Type B pancreatic cell (in vitro differentiated cells): Measurements from ENCODE around the gene DENND10. TPM values are rescaled to one million over a fixed set of nuclear protein-coding genes. Genes with fewer than 3 reads are reported as not detected.

Experiments
- DNase-seq: peaks from one replicate; pipeline ENCODE4 v3.0.0; 2021; ENCODE audit warnings: mixed read lengths; ENCODE audit not compliant: unreplicated experiment; ENCODE audit errors: extremely low spot score
- H3K27ac Mint-ChIP-seq: 2 replicates; pipeline ENCODE4 v1.8.0; 2021; ENCODE audit warnings: mild to moderate bottlenecking, mixed read lengths
- H3K27me3 Mint-ChIP-seq: 2 replicates; pipeline ENCODE4 v1.8.0; 2021; ENCODE audit warnings: mixed read lengths
- H3K36me3 Mint-ChIP-seq: 2 replicates; pipeline ENCODE4 v1.8.0; 2021; ENCODE audit warnings: mixed read lengths
- H3K4me1 Mint-ChIP-seq: one replicate; pipeline ENCODE4 v1.8.0; 2021; ENCODE audit warnings: mixed read lengths; ENCODE audit not compliant: unreplicated experiment
- H3K4me3 Mint-ChIP-seq: 2 replicates; pipeline ENCODE4 v1.8.0; 2021; ENCODE audit warnings: mild to moderate bottlenecking, mixed read lengths
- H3K9me3 Mint-ChIP-seq: 2 replicates; pipeline ENCODE4 v1.8.0; 2021; ENCODE audit warnings: mixed read lengths
- total RNA-seq: library from RNA; stranded (reverse); gene quantifications from 2 replicates; pipeline ENCODE4 v1.2.1, GENCODE V29; 2021; ENCODE audit warnings: low replicate concordance
- TF ChIP-seq, protein P1 (sequence below): fragments of 200-600 bp; sonication (generic); conservative IDR thresholded peaks from 2 replicates; pipeline ENCODE4 v1.5.0; 2021; ENCODE audit warnings: antibody characterized with exemption, mild to moderate bottlenecking

Gene DENND10
- total RNA-seq, 1 donor from 2014 or later, result 39.4 TPM

DNA sequence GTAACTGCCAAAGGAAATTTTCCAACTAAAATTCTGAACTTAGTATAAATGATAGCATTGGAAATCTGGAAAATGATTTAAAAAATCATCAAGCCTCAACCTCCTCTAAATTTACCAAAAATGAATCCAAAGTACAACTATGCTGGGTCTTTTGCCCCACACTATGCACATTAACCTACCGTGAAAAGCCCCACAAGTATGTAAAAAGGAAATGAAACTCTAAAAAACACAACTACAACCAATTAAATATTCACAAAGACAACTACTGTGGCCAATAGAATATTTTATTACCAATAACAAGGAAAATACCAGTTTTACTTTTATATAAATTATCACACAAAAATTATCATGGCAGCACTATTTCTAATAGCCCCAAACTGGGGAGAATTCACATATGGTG, 42.6 kb upstream of the DENND10 start:
- no peak for DNase-seq
- H3K4me3 Mint-ChIP-seq, result no peak overlapping the region
- H3K4me1 Mint-ChIP-seq, result no peaks in the 10 kb centered on the region
- no peaks in the 10 kb centered on the region for H3K27me3 Mint-ChIP-seq
- no peaks in the 10 kb centered on the region for H3K9me3 Mint-ChIP-seq
- peak overlapping the region; percentile 46 for H3K27ac Mint-ChIP-seq
- TF ChIP-seq, protein P1, sequence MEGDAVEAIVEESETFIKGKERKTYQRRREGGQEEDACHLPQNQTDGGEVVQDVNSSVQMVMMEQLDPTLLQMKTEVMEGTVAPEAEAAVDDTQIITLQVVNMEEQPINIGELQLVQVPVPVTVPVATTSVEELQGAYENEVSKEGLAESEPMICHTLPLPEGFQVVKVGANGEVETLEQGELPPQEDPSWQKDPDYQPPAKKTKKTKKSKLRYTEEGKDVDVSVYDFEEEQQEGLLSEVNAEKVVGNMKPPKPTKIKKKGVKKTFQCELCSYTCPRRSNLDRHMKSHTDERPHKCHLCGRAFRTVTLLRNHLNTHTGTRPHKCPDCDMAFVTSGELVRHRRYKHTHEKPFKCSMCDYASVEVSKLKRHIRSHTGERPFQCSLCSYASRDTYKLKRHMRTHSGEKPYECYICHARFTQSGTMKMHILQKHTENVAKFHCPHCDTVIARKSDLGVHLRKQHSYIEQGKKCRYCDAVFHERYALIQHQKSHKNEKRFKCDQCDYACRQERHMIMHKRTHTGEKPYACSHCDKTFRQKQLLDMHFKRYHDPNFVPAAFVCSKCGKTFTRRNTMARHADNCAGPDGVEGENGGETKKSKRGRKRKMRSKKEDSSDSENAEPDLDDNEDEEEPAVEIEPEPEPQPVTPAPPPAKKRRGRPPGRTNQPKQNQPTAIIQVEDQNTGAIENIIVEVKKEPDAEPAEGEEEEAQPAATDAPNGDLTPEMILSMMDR, result no peak
- peaks cover 47% of the 10 kb centered on the region for H3K36me3 Mint-ChIP-seq

DNA sequence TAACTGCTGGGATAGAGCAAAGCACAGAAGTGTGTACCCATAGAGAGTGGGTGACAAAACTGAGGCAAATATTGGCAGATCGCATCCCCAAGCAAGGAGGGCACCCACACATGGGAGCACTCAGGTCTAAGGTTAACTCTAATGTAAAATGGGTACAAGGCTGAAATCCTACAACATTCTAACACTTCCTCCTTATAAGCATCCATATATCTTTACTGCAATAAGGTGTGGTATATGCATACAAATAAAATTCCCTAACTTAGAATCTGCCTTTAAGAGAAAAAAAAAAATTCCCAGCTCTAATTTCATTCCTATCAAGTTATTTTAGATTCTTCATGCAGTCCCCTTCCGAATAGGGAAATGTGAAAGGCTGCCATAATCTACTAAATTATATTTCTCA, 42.0 kb upstream of the DENND10 start:
- no peak overlapping the region for H3K27ac Mint-ChIP-seq
- no peaks in the 10 kb centered on the region for H3K9me3 Mint-ChIP-seq
- peaks cover 45% of the 10 kb centered on the region for H3K36me3 Mint-ChIP-seq
- H3K27me3 Mint-ChIP-seq, result no peaks in the 10 kb centered on the region
- H3K4me1 Mint-ChIP-seq, result no peaks in the 10 kb centered on the region
- DNase-seq, result no peak
- TF ChIP-seq, protein P1, result no peak
- no peak overlapping the region for H3K4me3 Mint-ChIP-seq

DNA sequence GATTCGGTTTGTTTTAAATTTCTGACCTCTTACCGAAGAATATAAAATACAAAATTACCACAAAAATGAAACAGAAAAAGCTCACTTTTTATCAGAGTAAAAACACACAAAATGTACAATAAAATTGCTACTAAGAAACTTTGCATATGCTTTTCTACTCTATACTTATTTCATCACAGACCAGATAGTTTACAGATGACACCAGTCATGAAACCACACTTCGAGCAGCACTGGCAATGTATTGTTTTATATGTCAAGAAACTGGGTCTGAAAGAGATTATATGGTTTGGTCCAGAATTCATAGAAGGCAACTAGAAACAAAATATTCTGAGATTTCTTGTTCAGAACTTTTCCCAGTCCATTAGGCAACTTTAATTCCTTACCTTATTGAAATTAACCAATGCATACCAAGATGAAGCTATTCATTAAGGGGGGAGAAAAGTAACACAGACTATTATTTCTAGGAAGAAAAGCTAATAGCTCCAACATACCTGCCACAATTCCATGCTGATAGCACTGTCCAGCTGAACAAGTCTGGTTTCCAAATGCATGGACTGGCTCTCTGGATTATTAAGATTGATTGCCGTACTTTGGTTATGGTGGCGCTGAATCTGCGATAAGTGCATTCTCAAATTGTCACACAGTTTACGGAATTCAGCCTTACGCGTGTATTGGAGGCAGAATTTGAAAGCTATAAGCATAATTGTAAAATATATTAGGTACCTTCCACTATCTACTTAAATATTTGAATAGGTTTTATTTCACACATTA, 33.3 kb upstream of the DENND10 start:
- peaks cover 41% of the 10 kb centered on the region for H3K36me3 Mint-ChIP-seq
- no peaks in the 10 kb centered on the region for H3K9me3 Mint-ChIP-seq
- TF ChIP-seq, protein P1, result no peak
- H3K4me3 Mint-ChIP-seq, result no peak overlapping the region
- H3K4me1 Mint-ChIP-seq, result no peaks in the 10 kb centered on the region
- no peak for DNase-seq
- H3K27me3 Mint-ChIP-seq, result no peaks in the 10 kb centered on the region
- H3K27ac Mint-ChIP-seq, result no peak overlapping the region

DNA sequence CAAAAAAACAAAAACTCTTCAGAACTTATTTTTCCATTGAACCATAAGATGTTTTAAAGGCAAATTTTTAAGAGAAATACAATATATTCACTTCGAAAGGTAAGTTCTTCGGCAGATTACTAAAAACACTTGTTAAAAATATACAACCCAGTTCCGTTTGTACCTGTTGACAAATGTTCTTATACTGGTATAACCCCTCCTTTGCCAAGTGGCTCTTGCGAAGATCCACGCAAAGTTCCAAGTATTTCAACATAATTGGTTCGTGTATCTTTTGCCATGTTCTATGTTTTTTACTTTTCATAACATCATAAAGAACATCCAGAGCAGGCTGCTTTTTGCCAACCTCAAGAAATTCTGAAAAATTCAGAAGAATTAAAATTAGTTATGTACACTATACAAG, 30.3 kb upstream of the DENND10 start:
- no peak for DNase-seq
- TF ChIP-seq, protein P1, result no peak
- H3K27me3 Mint-ChIP-seq, result no peaks in the 10 kb centered on the region
- H3K9me3 Mint-ChIP-seq, result no peaks in the 10 kb centered on the region
- peaks cover 40% of the 10 kb centered on the region for H3K36me3 Mint-ChIP-seq
- no peak overlapping the region for H3K4me3 Mint-ChIP-seq
- H3K4me1 Mint-ChIP-seq, result peaks cover 11% of the 10 kb centered on the region
- no peak overlapping the region for H3K27ac Mint-ChIP-seq

DNA sequence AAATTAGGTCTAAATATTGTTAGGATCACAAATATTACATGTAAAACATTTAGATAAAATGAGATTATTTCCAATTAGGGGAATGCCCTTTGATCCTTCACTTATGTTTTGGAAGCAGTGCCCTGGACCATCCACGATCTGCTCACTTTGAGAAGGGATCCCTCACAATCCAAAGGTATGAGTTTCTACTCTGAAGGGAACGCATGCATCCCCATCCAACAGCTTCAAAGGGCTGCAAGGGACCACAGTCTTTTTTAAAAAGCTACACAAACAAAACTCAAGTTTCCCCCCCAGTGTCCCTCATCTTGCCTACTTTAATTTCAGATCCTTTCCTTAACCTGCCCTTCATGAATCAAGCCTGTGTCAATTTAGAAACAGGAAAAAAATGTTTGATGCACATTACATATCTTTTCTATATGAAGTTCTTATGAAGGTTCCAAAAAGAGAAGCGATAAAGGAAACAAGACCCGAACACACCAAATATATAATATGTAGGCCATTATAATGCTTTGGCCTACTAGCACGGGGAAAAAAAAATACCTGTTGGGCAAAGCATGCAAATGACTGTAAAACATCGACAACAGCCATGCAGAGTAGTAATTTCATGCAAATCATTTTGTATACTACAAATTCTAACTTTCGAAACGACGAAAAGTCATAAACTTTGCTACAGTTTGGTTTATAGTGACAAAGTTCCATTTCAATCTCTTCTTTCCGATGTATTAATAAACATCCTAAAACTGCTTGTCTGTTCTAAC, 25.3 kb upstream of the DENND10 start:
- H3K4me3 Mint-ChIP-seq, result peak overlapping the region; percentile 96
- no peaks in the 10 kb centered on the region for H3K9me3 Mint-ChIP-seq
- TF ChIP-seq, protein P1, result no peak
- no peak for DNase-seq
- peaks cover 5% of the 10 kb centered on the region for H3K27me3 Mint-ChIP-seq
- peaks cover 22% of the 10 kb centered on the region for H3K4me1 Mint-ChIP-seq
- H3K36me3 Mint-ChIP-seq, result peaks cover 13% of the 10 kb centered on the region
- H3K27ac Mint-ChIP-seq, result peak overlapping the region; percentile 100
